Fibroblast of pulmonary artery (primary cell): ENCODE data around the gene NUCB1.

Experiments
- DNase-seq: peaks from one replicate; pipeline ENCODE4 v3.0.0-alpha.2; 2010; ENCODE audit warnings: low read depth
- H3K4me3 ChIP-seq: replicated peaks from 2 replicates; pipeline ENCODE4 v1.5.1; 2011; ENCODE audit warnings: low read depth, mild to moderate bottlenecking, control low read depth, low read length, moderate library complexity
- CTCF ChIP-seq: IDR thresholded peaks from 2 replicates; pipeline ENCODE4 v1.5.1; 2011; ENCODE audit warnings: mild to moderate bottlenecking, control low read depth, low read length, inconsistent platforms; ENCODE audit errors: missing control alignments

NUCB1 gene

GRCh38 chr19:48945817-48946216 lies 45.7 kb downstream of the NUCB1 start:
- no peak for TF ChIP-seq CTCF
- H3K4me3 ChIP-seq, result no peak overlapping the region
- no peak for DNase-seq

- TF ChIP-seq CTCF, result no peak
- no peak for DNase-seq
- H3K4me3 ChIP-seq, result no peak overlapping the region
These were observed 46.5 kb downstream of the NUCB1 start for GRCh38 chr19:48946463-48947257.

- DNase-seq, result no peak
- TF ChIP-seq CTCF, result no peak
- H3K4me3 ChIP-seq, result no peak overlapping the region
These were observed 47.1 kb downstream of the NUCB1 start for GRCh38 chr19:48947258-48947542.

GRCh38 chr19:48950159-48950558 lies 50.0 kb downstream of the NUCB1 start:
- no peak for DNase-seq
- no peak for TF ChIP-seq CTCF
- no peak overlapping the region for H3K4me3 ChIP-seq

- H3K4me3 ChIP-seq, result no peak overlapping the region
- DNase-seq, result no peak
- no peak for TF ChIP-seq CTCF
These were observed 50.9 kb downstream of the NUCB1 start for GRCh38 chr19:48950830-48951519.

- DNase-seq, result no peak
- H3K4me3 ChIP-seq, result no peak overlapping the region
- TF ChIP-seq CTCF, result no peak
These were observed 53.0 kb downstream of the NUCB1 start for GRCh38 chr19:48953141-48953540.
